HCT116 (cell line): ENCODE data around the gene IRAK4. TPM values are rescaled to one million over a fixed set of nuclear protein-coding genes. Genes with fewer than 3 reads are reported as not detected.

Experiments
- ATAC-seq: fragments of 200-7000 bp; cut with Tn5 transposase; 2 replicates; pipeline ENCODE4 v1.9.1; 2020; ENCODE audit warnings: mild to moderate bottlenecking, moderate library complexity
- Bru-seq: library from RNA; stranded (reverse); fragments of 400-500 nt; gene quantifications from one replicate; lab custom pipeline; 2021; lab: Mats Ljungman, UMichigan
- BruChase-seq, 2 experiments: library from RNA; stranded (reverse); fragments of 400-500 nt; gene quantifications; one replicate each; lab custom pipeline; 2021; lab: Mats Ljungman, UMichigan
- BruUV-seq: library from RNA; stranded (reverse); fragments of 400-500 nt; replicated peaks from 2 replicates; lab custom pipeline; 2021; lab: Mats Ljungman, UMichigan
- CTCF ChIA-PET: fragments of 300-600 bp; sonication (Branson Sonifier 250); formaldehyde crosslinking; loops from one replicate; lab custom pipeline; 2021; ENCODE audit warnings: antibody characterized with exemption; lab: Charles Lee
- POLR2A ChIA-PET: fragments of 300-600, 350-600 bp; sonication (Branson Sonifier 250); formaldehyde crosslinking; loops from one replicate; lab custom pipeline; 2021; ENCODE audit warnings: antibody characterized with exemption; lab: Charles Lee
- RAD21 ChIA-PET, 2 experiments: fragments of 300-600 bp; sonication (Branson Sonifier 250); formaldehyde crosslinking; loops; one replicate each; lab custom pipeline; 2023; ENCODE audit warnings: low total read pairs in 2 of 2; ENCODE audit not compliant: uncharacterized antibody in 2 of 2, unreplicated experiment in 2 of 2, low non-redundant PET in 1 of 2; lab: Charles Lee
- DNase-seq: peaks from one replicate; pipeline ENCODE4 v3.0.0-alpha.2; 2010; ENCODE audit warnings: low read depth, low spot score
- H2AFZ ChIP-seq: fragments of 200-600 bp; shearing (Covaris generic), sonication (generic); 2 replicates; pipeline ENCODE4 v1.6.1; 2017; ENCODE audit warnings: low read depth, mixed run types, mixed read lengths, antibody characterized with exemption, low read length; ENCODE audit not compliant: poor library complexity, severe bottlenecking
- H3K27ac ChIP-seq: 2 replicates; pipeline ENCODE4 v1.5.1; 2012; ENCODE audit warnings: low read depth, low read length
- H3K27me3 ChIP-seq: fragments of 200-600 bp; sonication (generic); 2 replicates; pipeline ENCODE4 v1.6.1; 2016; ENCODE audit warnings: mixed run types, low read length, mixed read lengths; ENCODE audit not compliant: insufficient read depth
- H3K36me3 ChIP-seq, 2 experiments: fragments of 200-500 bp in 1 of 2; fragments of 200-600 bp in 1 of 2; sonication (Bioruptor generic) in 1 of 2; sonication (generic) in 1 of 2; 2 replicates each; pipeline versions ENCODE4 v1.5.1 to v1.6.1; 2014 to 2016; ENCODE audit warnings: low read length in 2 of 2, inconsistent platforms in 1 of 2, mixed read lengths in 1 of 2, mixed run types in 1 of 2; ENCODE audit not compliant: insufficient read depth in 2 of 2, control insufficient read depth in 1 of 2
- H3K4me1 ChIP-seq, 2 experiments: fragments of 200-600 bp in 1 of 2; sonication (generic) in 1 of 2; 2 replicates each; pipeline versions ENCODE4 v1.5.1 to v1.6.1; 2012 to 2017; ENCODE audit warnings: low read length in 2 of 2, inconsistent platforms in 1 of 2, mild to moderate bottlenecking in 1 of 2, mixed read lengths in 1 of 2, mixed run types in 1 of 2, moderate library complexity in 1 of 2; ENCODE audit not compliant: insufficient read depth in 2 of 2, control insufficient read depth in 1 of 2
- H3K4me2 ChIP-seq: fragments of 200-600 bp; sonication (generic); 2 replicates; pipeline ENCODE4 v1.6.1; 2017; ENCODE audit warnings: mixed run types, low read length, mixed read lengths
- H3K4me3 ChIP-seq, 2 experiments: fragments of 200-600 bp in 1 of 2; sonication (generic) in 1 of 2; replicated peaks in 1 of 2; 2 replicates each; pipeline ENCODE4 v1.5.1; 2011 to 2016; ENCODE audit warnings: low read length in 2 of 2, control low read depth in 1 of 2, low read depth in 1 of 2, mild to moderate bottlenecking in 1 of 2, mixed read lengths in 1 of 2, mixed run types in 1 of 2
- H3K79me2 ChIP-seq: fragments of 200-600 bp; sonication (generic); 2 replicates; pipeline ENCODE4 v1.6.1; 2017; ENCODE audit warnings: mild to moderate bottlenecking, mixed run types, low read length, moderate library complexity, mixed read lengths; ENCODE audit not compliant: insufficient read depth
- H3K9ac ChIP-seq: fragments of 200-600 bp; sonication (generic); 2 replicates; pipeline ENCODE4 v1.6.1; 2016; ENCODE audit warnings: low read length, mixed read lengths
- H3K9me2 ChIP-seq: fragments of 200-600 bp; sonication (generic), shearing (Covaris generic); 2 replicates; pipeline ENCODE4 v1.6.1; 2017; ENCODE audit warnings: mixed run types, mild to moderate bottlenecking, moderate library complexity; ENCODE audit not compliant: insufficient read depth
- H3K9me3 ChIP-seq, 2 experiments: fragments of 200-500 bp in 1 of 2; fragments of 200-600 bp in 1 of 2; sonication (Bioruptor generic) in 1 of 2; sonication (generic) in 1 of 2; 2 replicates each; pipeline ENCODE4 v1.6.1; 2014 to 2017; ENCODE audit warnings: low read length in 2 of 2, mixed read lengths in 2 of 2, inconsistent platforms in 1 of 2, low read depth in 1 of 2, mild to moderate bottlenecking in 1 of 2, mixed run types in 1 of 2, moderate library complexity in 1 of 2; ENCODE audit not compliant: control insufficient read depth in 1 of 2, insufficient read depth in 1 of 2
- H4K20me1 ChIP-seq: fragments of 200-600 bp; sonication (generic), shearing (Covaris generic); 2 replicates; pipeline ENCODE4 v1.6.1; 2017; ENCODE audit warnings: mixed run types, mild to moderate bottlenecking, moderate library complexity; ENCODE audit not compliant: insufficient read depth
- ATF3 ChIP-seq: IDR thresholded peaks from 2 replicates; pipeline ENCODE4 v1.6.1; 2012
- CBX3 ChIP-seq: IDR thresholded peaks from 2 replicates; pipeline ENCODE4 v1.6.1; 2012; ENCODE audit warnings: low read depth
- CEBPB ChIP-seq: IDR thresholded peaks from 2 replicates; pipeline ENCODE4 v1.6.1; 2012; ENCODE audit warnings: low read depth
- EGR1 ChIP-seq: IDR thresholded peaks from 2 replicates; pipeline ENCODE4 v1.6.1; 2012; ENCODE audit warnings: low read depth
- ELF1 ChIP-seq: IDR thresholded peaks from 2 replicates; pipeline ENCODE4 v1.6.1; 2012; ENCODE audit warnings: low read depth, borderline replicate concordance
- EZH2 ChIP-seq: fragments of 200-600 bp; sonication (generic); IDR thresholded peaks from 2 replicates; pipeline ENCODE4 v1.6.1; 2017; ENCODE audit warnings: antibody characterized with exemption, mixed run types
- EZH2phosphoT487 ChIP-seq: fragments of 200-600 bp; IDR thresholded peaks from 2 replicates; pipeline ENCODE4 v1.6.1; 2018; ENCODE audit warnings: antibody characterized with exemption, borderline replicate concordance
- JUND ChIP-seq: IDR thresholded peaks from 2 replicates; pipeline ENCODE4 v1.6.1; 2012
- MAX ChIP-seq: IDR thresholded peaks from 2 replicates; pipeline ENCODE4 v1.6.1; 2012
- POLR2A ChIP-seq: IDR thresholded peaks from 2 replicates; pipeline ENCODE4 v1.7.0; 2011; ENCODE audit warnings: borderline replicate concordance; ENCODE audit not compliant: insufficient read depth, insufficient read length; ENCODE audit errors: extremely low read depth
- POLR2AphosphoS5 ChIP-seq: IDR thresholded peaks from 2 replicates; pipeline ENCODE4 v1.6.1; 2011; ENCODE audit warnings: mild to moderate bottlenecking, low read depth, low read length, moderate library complexity
- RAD21 ChIP-seq: IDR thresholded peaks from 2 replicates; pipeline ENCODE4 v1.6.1; 2012; ENCODE audit warnings: low read depth, mild to moderate bottlenecking
- REST ChIP-seq: IDR thresholded peaks from 2 replicates; pipeline ENCODE4 v1.6.1; 2012; ENCODE audit warnings: low read depth
- SIN3A ChIP-seq: IDR thresholded peaks from 2 replicates; pipeline ENCODE4 v1.6.1; 2012; ENCODE audit warnings: low read depth
- SP1 ChIP-seq: IDR thresholded peaks from 2 replicates; pipeline ENCODE4 v1.6.1; 2012; ENCODE audit warnings: low read depth
- SRF ChIP-seq: IDR thresholded peaks from 2 replicates; pipeline ENCODE4 v1.6.1; 2012; ENCODE audit warnings: low read depth
- TCF7L2 ChIP-seq: IDR thresholded peaks from 2 replicates; pipeline ENCODE4 v1.7.0; 2011; ENCODE audit warnings: borderline replicate concordance, inconsistent platforms; ENCODE audit not compliant: insufficient read depth, insufficient read length; ENCODE audit errors: extremely low read depth
- YY1 ChIP-seq: IDR thresholded peaks from 2 replicates; pipeline ENCODE4 v1.6.1; 2011; ENCODE audit warnings: low read length, low read depth, moderate library complexity, mild to moderate bottlenecking; ENCODE audit not compliant: insufficient replicate concordance; ENCODE audit errors: extremely low read depth
- ZFX ChIP-seq: fragments of 450-650 bp; IDR thresholded peaks from 2 replicates; pipeline ENCODE4 v1.6.1; 2017
- ZNF274 ChIP-seq: fragments of 200-500 bp; sonication (Bioruptor generic); IDR thresholded peaks from 2 replicates; pipeline ENCODE4 v1.6.1; 2014; ENCODE audit warnings: mild to moderate bottlenecking, low read depth, low read length, inconsistent platforms
- intact Hi-C: fragments of 100-400 bp; cut with micrococcal nuclease; formaldehyde crosslinking; loops from 2 replicates; pipeline ENCODE4 v1.10.0; 2022
- long read RNA-seq: library from polyadenylated mRNA; unstranded; transcript quantifications from one replicate; pipeline ENCODE4 v2.0.0, GENCODE V29; 2021; ENCODE audit not compliant: unreplicated experiment
- polyA plus RNA-seq: library from polyadenylated mRNA; unstranded; fragments of >200 nt; gene quantifications from 2 replicates; pipeline ENCODE4 v1.2.1, GENCODE V29; 2012; ENCODE audit warnings: missing spikeins
- total RNA-seq: library from RNA; stranded (reverse); gene quantifications from one replicate; pipeline ENCODE4 v1.2.1, GENCODE V29; 2021; ENCODE audit not compliant: unreplicated experiment

Gene IRAK4
- 6.9 TPM for total RNA-seq
- polyA plus RNA-seq = 1.8 and 2.7 TPM in 2 replicates
- percentile 55 among the genes with signal in this experiment for Bru-seq, nascent RNA
- BruChase-seq, experiment 1, labeled RNA remaining after a 6-hour chase = percentile 58 among the genes with signal in this experiment
- percentile 61 among the genes with signal in this experiment for BruChase-seq, experiment 2, labeled RNA remaining after a 2-hour chase
- long read RNA-seq, full-length matches to known transcripts = 2 of 3 reads
- long read RNA-seq, partial matches to known transcripts = 0 of 3 reads
- long read RNA-seq, other reads (novel, unspliced or antisense) = 1 of 3 reads

- Histone ChIP-seq H3K9ac (peak within 1 kb of the TSS; percentile 76), H3K36me3 (peaks cover 0 to 11% of the 10 kb centered on the region in 2 experiments; a peak in 1 of 4 replicates), H3K4me3 (peak within 1 kb of the TSS; percentile 76 to 77), H3K9me3 (no peaks in the 10 kb centered on the region), H3K4me2 (peak within 1 kb of the TSS; percentile 86), H3K9me2 (no peaks in the 10 kb centered on the region), H3K27ac (peak within 1 kb of the TSS; percentile 87), H3K79me2 (peaks cover 9% of the 10 kb centered on the region), H3K4me1 (peaks cover 6 to 18% of the 10 kb centered on the region in 2 experiments; a peak in 3 of 4 replicates), H4K20me1 (no peaks in the 10 kb centered on the region), H2AFZ (peak within 1 kb of the TSS; percentile 81), H3K27me3 (no peaks in the 10 kb centered on the region)
- intact Hi-C loops = loop anchor here (5.0 kb wide), 1 partner anchor 123 kb away; no protein-coding TSS in a partner anchor
- RAD21 ChIA-PET = no interaction called here
- CTCF ChIA-PET = interaction anchor here (1.0 to 1.5 kb wide), 3 partner anchors 10 to 124 kb away, joined by 3 to 13 read pairs (median 5); no protein-coding TSS in a partner anchor
- TSS peak; percentile 52 for BruUV-seq
- peak; percentile 93 for ATAC-seq
- POLR2A ChIA-PET = interaction anchor here (0.5 kb wide), 1 partner anchor 1527 kb away, joined by 3 read pairs; no protein-coding TSS in a partner anchor
- peak; percentile 96 for DNase-seq
- peak; percentile 47 for TF ChIP-seq MAX
- no peak for TF ChIP-seq REST
- TF ChIP-seq EGR1 = peak; percentile 68; the same call in 1 of the 2 replicates
- peak; percentile 27 for TF ChIP-seq YY1
- TF ChIP-seq ATF3 = no peak
- peak; percentile 95 for TF ChIP-seq TCF7L2
- TF ChIP-seq EZH2 = no peak
- TF ChIP-seq ZNF274 = no peak
- TF ChIP-seq ELF1 = peak; percentile 63
- TF ChIP-seq CEBPB = no peak
- no peak for TF ChIP-seq RAD21
- peak; percentile 45 for TF ChIP-seq SP1
- peak; percentile 84 for TF ChIP-seq POLR2AphosphoS5
- TF ChIP-seq SRF = no peak
- no peak for TF ChIP-seq JUND
- TF ChIP-seq CBX3 = 0 out of 2 replicates have a peak, but pooled peaks have one; percentile 15
- peak; percentile 4; the same call in 1 of the 2 replicates for TF ChIP-seq ZFX
- TF ChIP-seq EZH2phosphoT487 = no peak
- peak; percentile 12 for TF ChIP-seq POLR2A
- TF ChIP-seq SIN3A = peak; percentile 34; the same call in 1 of the 2 replicates
These were observed at the start of gene IRAK4, which contains the start of gene PUS7L for GRCh38 chr12:43758728-43759563. TSS of gene IRAK4 (plus strand) at chr12:43758951. CDS start at chr12:43768112, 9,161 bp downstream. TSS of gene PUS7L (minus strand) at chr12:43758790. CDS start at chr12:43755245, 3,545 bp downstream.
